ENCODE results near the gene PCCA.

- TF ChIP-seq SP1 (IDR thresholded peaks at IDR 0.05): no peak
- TF ChIP-seq TARDBP (IDR thresholded peaks at IDR 0.05): no peak
- TF ChIP-seq LEF1 (IDR thresholded peaks at IDR 0.05; ENCODE audit: borderline replicate concordance): no peak
- no peak for TF ChIP-seq SUZ12 (IDR thresholded peaks at IDR 0.05)
- no peak for TF ChIP-seq HDGF (IDR thresholded peaks at IDR 0.05; ENCODE audit: borderline replicate concordance)
- no peak for TF ChIP-seq FOXK2 (IDR thresholded peaks at IDR 0.05)
- TF ChIP-seq BHLHE40 (IDR thresholded peaks at IDR 0.05; ENCODE audit: borderline replicate concordance): no peak
- TF ChIP-seq CTBP1 (IDR thresholded peaks at IDR 0.05; ENCODE audit: borderline replicate concordance): no peak
- no peak for TF ChIP-seq FOXM1 (IDR thresholded peaks at IDR 0.05; ENCODE audit: borderline replicate concordance)
- no peak for TF ChIP-seq ELF4 (IDR thresholded peaks at IDR 0.05)
- TF ChIP-seq NFRKB (IDR thresholded peaks at IDR 0.05): no peak
- TF ChIP-seq ZNF384 (IDR thresholded peaks at IDR 0.05): no peak
These were observed 260.7 kb downstream of the PCCA start for GRCh38 chr13:100349594-100349993.
